SK-N-SH (cell line): Measurements from ENCODE around the gene CHGA. TPM values are rescaled to one million over a fixed set of nuclear protein-coding genes. Genes with fewer than 3 reads are reported as not detected.
A peak's percentile ranks its signal among the peaks of the same experiment; 100 is the strongest.

Source experiments
- CTCF ChIA-PET: fragments of 300-600, 350-600 bp; formaldehyde crosslinking; extraction: SDS; loops from one replicate; lab custom pipeline; 2021; lab: Yijun Ruan, JAX
- POLR2A ChIA-PET: fragments of 350-600 bp; sonication (Branson Sonifier 250); formaldehyde crosslinking; extraction: SDS; loops from one replicate; lab custom pipeline; 2020; ENCODE audit warnings: antibody characterized with exemption, inconsistent platforms; lab: Yijun Ruan, JAX
- DNase-seq: peaks from one replicate; pipeline ENCODE4 v3.0.0; 2012
- H2AFZ ChIP-seq: fragments of 200-600 bp; sonication (generic); 2 replicates; pipeline ENCODE4 v1.8.1; 2016; ENCODE audit warnings: antibody characterized with exemption, mild to moderate bottlenecking, low read depth
- H3F3A ChIP-seq: fragments of 200-600 bp; sonication (generic); replicated peaks from 2 replicates; pipeline ENCODE3; 2016; ENCODE audit warnings: antibody characterized with exemption, mild to moderate bottlenecking; ENCODE audit not compliant: insufficient read depth
- H3K27ac ChIP-seq, 2 experiments: fragments of 200-500 bp in 1 of 2; fragments of 200-600 bp in 1 of 2; sonication (Bioruptor generic) in 1 of 2; sonication (generic), shearing (Covaris generic) in 1 of 2; 2 replicates each; pipeline versions ENCODE4 v1.5.1 to v1.6.1; 2014 to 2016; ENCODE audit warnings: low read depth in 2 of 2, inconsistent platforms in 1 of 2, low read length in 1 of 2, mild to moderate bottlenecking in 1 of 2, mixed read lengths in 1 of 2
- H3K27me3 ChIP-seq: fragments of 200-600 bp; sonication (generic), shearing (Covaris generic); 2 replicates; pipeline ENCODE4 v1.6.1; 2016; ENCODE audit warnings: mixed run types; ENCODE audit not compliant: insufficient read depth
- H3K36me3 ChIP-seq, 2 experiments: fragments of 200-500 bp in 1 of 2; fragments of 200-600 bp in 1 of 2; sonication (Bioruptor generic) in 1 of 2; sonication (generic) in 1 of 2; replicated peaks in 1 of 2; 2 replicates each; pipeline versions ENCODE3 to v1.5.1; 2014 to 2016; ENCODE audit warnings: low read length in 1 of 2, mild to moderate bottlenecking in 1 of 2; ENCODE audit not compliant: insufficient read depth in 2 of 2, control insufficient read depth in 1 of 2
- H3K4me1 ChIP-seq, 2 experiments: fragments of 200-500 bp in 1 of 2; fragments of 200-600 bp in 1 of 2; sonication (Bioruptor generic) in 1 of 2; sonication (generic), shearing (Covaris generic) in 1 of 2; 2 replicates each; pipeline versions ENCODE4 v1.5.1 to v1.6.1; 2014 to 2016; ENCODE audit warnings: low read depth in 1 of 2, low read length in 1 of 2, mixed run types in 1 of 2; ENCODE audit not compliant: insufficient read depth in 2 of 2, control insufficient read depth in 1 of 2
- H3K4me2 ChIP-seq: fragments of 200-600 bp; sonication (generic), shearing (Covaris generic); 2 replicates; pipeline ENCODE4 v1.6.1; 2017; ENCODE audit warnings: mixed run types
- H3K4me3 ChIP-seq, 2 experiments: fragments of 200-500 bp in 1 of 2; fragments of 200-600 bp in 1 of 2; sonication (Bioruptor generic) in 1 of 2; sonication (generic), shearing (Covaris generic) in 1 of 2; 2 replicates each; pipeline versions ENCODE4 v1.5.1 to v1.8.1; 2014 to 2016; ENCODE audit warnings: low read depth in 2 of 2, inconsistent platforms in 1 of 2, low read length in 1 of 2, mild to moderate bottlenecking in 1 of 2, mixed read lengths in 1 of 2, moderate library complexity in 1 of 2
- H3K79me2 ChIP-seq: fragments of 200-600 bp; sonication (generic); 2 replicates; pipeline ENCODE4 v1.8.1; 2017; ENCODE audit warnings: mild to moderate bottlenecking; ENCODE audit not compliant: insufficient read depth
- H3K9ac ChIP-seq: fragments of 200-600 bp; sonication (generic); 2 replicates; pipeline ENCODE4 v1.6.1; 2017; ENCODE audit warnings: mixed run types
- H3K9me2 ChIP-seq: fragments of 200-600 bp; sonication (generic); 2 replicates; pipeline ENCODE4 v1.6.1; 2017; ENCODE audit warnings: mixed run types
- H3K9me3 ChIP-seq: fragments of 200-600 bp; sonication (generic); 2 replicates; pipeline ENCODE4 v1.6.1; 2017; ENCODE audit warnings: mixed run types, mild to moderate bottlenecking, moderate library complexity
- H4K20me1 ChIP-seq: fragments of 200-600 bp; sonication (generic); 2 replicates; pipeline ENCODE4 v1.6.1; 2017; ENCODE audit warnings: mild to moderate bottlenecking, mixed run types; ENCODE audit not compliant: insufficient read depth
- MEF2A ChIP-seq: IDR thresholded peaks from 2 replicates; pipeline ENCODE4 v1.4.0; 2012; ENCODE audit warnings: low read depth, borderline replicate concordance
- MXI1 ChIP-seq: IDR thresholded peaks from 2 replicates; pipeline ENCODE4 v1.6.1; 2012; ENCODE audit warnings: mild to moderate bottlenecking, low read depth, low read length, improper control_type of control experiment
- REST ChIP-seq: IDR thresholded peaks from 2 replicates; pipeline ENCODE4 v1.6.1; 2012; ENCODE audit warnings: mild to moderate bottlenecking, low read depth, low read length, moderate library complexity
- WGBS: methylation state at CpG from one replicate; pipeline ENCODE4 v1.1.6; 2017; ENCODE audit warnings: low lambda C conversion rate; 5-methylcytosine and 5-hydroxymethylcytosine counted together
- polyA plus RNA-seq, 3 experiments: library from polyadenylated mRNA; depleted of rRNA; stranded (reverse); fragments of >200 nt; gene quantifications; 2 replicates each; pipeline ENCODE4 v1.2.3, GENCODE V29; 2012
- TF ChIP-seq, protein P1 (sequence below): fragments of 150-350 bp; IDR thresholded peaks from 2 replicates; pipeline ENCODE4 v1.6.1; 2017; ENCODE audit warnings: antibody characterized with exemption, low read length, low read depth, borderline replicate concordance

CHGA gene
- polyA plus RNA-seq, 1 of the 3 experiments (the other 2 are of a cell fraction): 5.6 TPM

DNA sequence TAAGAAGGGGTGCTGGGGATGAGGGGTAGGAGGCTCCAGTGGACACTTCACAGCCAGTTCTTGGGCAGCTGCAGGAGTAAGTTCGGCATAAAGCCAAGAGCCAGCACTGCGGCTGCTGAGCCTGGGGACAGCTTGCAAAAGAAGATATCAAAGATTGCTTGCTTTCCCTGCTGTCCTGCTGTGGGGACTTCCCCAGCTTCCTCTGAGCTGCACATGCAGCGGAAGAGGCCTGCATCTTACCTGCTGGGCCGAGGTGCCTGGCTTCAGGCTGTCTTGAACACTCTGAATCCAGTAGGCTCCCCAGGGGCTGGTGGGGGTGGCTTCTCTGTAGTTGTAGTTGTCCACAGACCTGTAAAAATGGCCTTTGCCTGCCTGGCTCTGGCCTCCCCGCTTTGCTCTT lies 1.3 kb downstream of the CHGA start:
- H3K27me3 ChIP-seq: peaks cover 7% of the 10 kb centered on the region; the same call in 1 of the 2 replicates
- H2AFZ ChIP-seq: no peak overlapping the region
- TF ChIP-seq REST (no peak), MEF2A (no peak), MXI1 (peak; percentile 45; the same call in 1 of the 2 replicates)
- ChIA-PET POLR2A (interaction anchor here (1.0 to 9.8 kb wide), 8 partner anchors 9 to 75 kb away, joined by 3 to 288 read pairs (median 12); no protein-coding TSS in a partner anchor), CTCF (interaction anchor here (1.3 to 7.5 kb wide), 3 partner anchors 9 to 44 kb away, joined by 4 to 56 read pairs (median 31); no protein-coding TSS in a partner anchor)
- no peak overlapping the region for H3K4me2 ChIP-seq
- H3K79me2 ChIP-seq: no peaks in the 10 kb centered on the region
- no peaks in the 10 kb centered on the region for H3K9me3 ChIP-seq
- H3K9ac ChIP-seq: no peak overlapping the region
- peaks cover 0 to 69% of the 10 kb centered on the region in 2 experiments; a peak in 2 of 4 replicates for H3K4me1 ChIP-seq
- peak overlapping the region in 1 of 2 experiments; percentile 56; a peak in 2 of 4 replicates for H3K4me3 ChIP-seq
- peak overlapping the region in 1 of 2 experiments; percentile 90; a peak in 2 of 4 replicates for H3K27ac ChIP-seq
- DNase-seq: no peak
- H4K20me1 ChIP-seq: no peaks in the 10 kb centered on the region
- no peaks in the 10 kb centered on the region for H3F3A ChIP-seq
- WGBS: 8% methylated on average over 5 of the region's 5 CpGs
- H3K9me2 ChIP-seq: no peaks in the 10 kb centered on the region
- H3K36me3 ChIP-seq: peaks cover 0 to 2% of the 10 kb centered on the region in 2 experiments

- H3K4me1 ChIP-seq: peaks cover 0 to 70% of the 10 kb centered on the region in 2 experiments; a peak in 2 of 4 replicates
- peak overlapping the region in 1 of 2 experiments; percentile 56; a peak in 1 of 4 replicates for H3K4me3 ChIP-seq
- peak overlapping the region in 1 of 2 experiments; percentile 90; a peak in 2 of 4 replicates for H3K27ac ChIP-seq
- no peak overlapping the region for H3K4me2 ChIP-seq
- H4K20me1 ChIP-seq: no peaks in the 10 kb centered on the region
- 36% methylated on average over 6 of the region's 6 CpGs for WGBS
- no peaks in the 10 kb centered on the region for H3K9me2 ChIP-seq
- H3K27me3 ChIP-seq: peaks cover 7% of the 10 kb centered on the region; the same call in 1 of the 2 replicates
- no peak for DNase-seq
- no peak overlapping the region for H3K9ac ChIP-seq
- H3K36me3 ChIP-seq: peaks cover 0 to 2% of the 10 kb centered on the region in 2 experiments
- no peak overlapping the region for H2AFZ ChIP-seq
- no peaks in the 10 kb centered on the region for H3K79me2 ChIP-seq
- no peaks in the 10 kb centered on the region for H3F3A ChIP-seq
- TF ChIP-seq, protein P1, sequence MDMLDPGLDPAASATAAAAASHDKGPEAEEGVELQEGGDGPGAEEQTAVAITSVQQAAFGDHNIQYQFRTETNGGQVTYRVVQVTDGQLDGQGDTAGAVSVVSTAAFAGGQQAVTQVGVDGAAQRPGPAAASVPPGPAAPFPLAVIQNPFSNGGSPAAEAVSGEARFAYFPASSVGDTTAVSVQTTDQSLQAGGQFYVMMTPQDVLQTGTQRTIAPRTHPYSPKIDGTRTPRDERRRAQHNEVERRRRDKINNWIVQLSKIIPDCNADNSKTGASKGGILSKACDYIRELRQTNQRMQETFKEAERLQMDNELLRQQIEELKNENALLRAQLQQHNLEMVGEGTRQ: no peak
- peak; percentile 12; the same call in 1 of the 2 replicates for TF ChIP-seq MXI1
- no peaks in the 10 kb centered on the region for H3K9me3 ChIP-seq
- CTCF ChIA-PET: interaction anchor here (1.0 to 7.5 kb wide), 4 partner anchors 9 to 207 kb away, joined by 3 to 56 read pairs (median 17); no protein-coding TSS in a partner anchor
- POLR2A ChIA-PET: interaction anchor here (1.5 to 9.8 kb wide), 8 partner anchors 8 to 77 kb away, joined by 3 to 288 read pairs (median 8); no protein-coding TSS in a partner anchor
Measured at GRCh38 chr14:92925446-92925845, 2.5 kb downstream of the CHGA start.
